ENCODE data around the gene PCSK9. TPM values are rescaled to one million over a fixed set of nuclear protein-coding genes. Genes with fewer than 3 reads are reported as not detected.

Gene PCSK9
- total and polyA plus RNA-seq, 2 of the 4 experiments (the other 2 are of a cell fraction) = under 0.01 to 0.17 TPM

GRCh38 chr1:55045430-55045829 is 6.1 kb downstream of the PCSK9 start:
- H4K91ac ChIP-seq (ENCODE audit: insufficient read depth, low read depth, low read length) = no peak overlapping the region
- H3K23ac ChIP-seq (ENCODE audit: low read depth, low read length) = no peak overlapping the region
- TF ChIP-seq RCOR1 (IDR thresholded peaks at IDR 0.05; ENCODE audit: insufficient replicate concordance, low read length) (no peak), RFX5 (IDR thresholded peaks at IDR 0.05; ENCODE audit: low read depth, low read length) (no peak)
- intact Hi-C loops (cut with micrococcal nuclease) (no loop called here), dilution Hi-C loops (cut with HindIII; ENCODE audit: low sequenced_read_pairs, unreplicated experiment) (no loop called here), in situ Hi-C loops (cut with MboI; ENCODE audit: low sequenced_read_pairs) (no loop called here)
- no peak overlapping the region for H3K4me3 ChIP-seq (ENCODE audit: insufficient read depth, low read depth, low read length)
- H2BK15ac ChIP-seq (ENCODE audit: low read depth, low read length) = no peak overlapping the region
- H3K27me3 ChIP-seq (ENCODE audit: control insufficient read depth, insufficient read depth, low read length) = peaks cover 67% of the 10 kb centered on the region
- ChIA-PET POLR2A (ENCODE audit: unreplicated experiment) (no interaction called here), CTCF (no interaction called here)
- no peaks in the 10 kb centered on the region for H3K36me3 ChIP-seq (ENCODE audit: control insufficient read depth, insufficient read depth, low read length)
- H4K20me1 ChIP-seq (ENCODE audit: insufficient read depth, low read length) = no peaks in the 10 kb centered on the region
- ATAC-seq (ENCODE audit: low read depth) (no peak), DNase-seq (no peak)
- no peaks in the 10 kb centered on the region for H3K4me1 ChIP-seq (ENCODE audit: control insufficient read depth, insufficient read depth, low read length)
- H2AFZ ChIP-seq (replicated peaks; ENCODE audit: low read length, poor library complexity) = no peak overlapping the region
- H4K8ac ChIP-seq (ENCODE audit: low read depth in 2 of 2, low read length in 2 of 2) = no peak overlapping the region
- BruUV-seq (replicated peaks) = no TSS peak
- H3K56ac ChIP-seq (ENCODE audit: extremely low read depth, insufficient read depth, low read length) = no peak overlapping the region
- H3K14ac ChIP-seq (replicated peaks; ENCODE audit: low read depth, low read length) = no peak overlapping the region
- no peak overlapping the region for H3K27ac ChIP-seq (ENCODE audit: insufficient read depth, low read length)
- no peaks in the 10 kb centered on the region for H3K9me3 ChIP-seq (ENCODE audit: control insufficient read depth, insufficient read depth, low read length)
- H2BK5ac ChIP-seq (ENCODE audit: low read depth, low read length, poor library complexity, severe bottlenecking) = no peak overlapping the region
- no peak overlapping the region for H2AK5ac ChIP-seq (ENCODE audit: low read depth, low read length)
- WGBS, 2 experiments (ENCODE audit: extremely low coverage in 2 of 2, insufficient read length in 1 of 2) = 84% methylated on average over 4 of the region's 10 CpGs; no CpG with 5 or more reads in 1 of the 2 experiments
- H3K4me2 ChIP-seq (ENCODE audit: low read depth, low read length) = no peak overlapping the region
- H3K9me1 ChIP-seq (ENCODE audit: insufficient read depth, low read length) = no peaks in the 10 kb centered on the region
- H3K9ac ChIP-seq (ENCODE audit: low read depth, low read length) = no peak overlapping the region
- H2BK20ac ChIP-seq (ENCODE audit: low read depth, low read length) = no peak overlapping the region
- no peak overlapping the region for H2AK9ac ChIP-seq (replicated peaks; ENCODE audit: low read depth, low read length, poor library complexity)
- H4K5ac ChIP-seq (ENCODE audit: low read depth, low read length) = no peak overlapping the region
- H3K79me1 ChIP-seq (ENCODE audit: low read depth in 1 of 2, low read length in 2 of 2) = no peaks in the 10 kb centered on the region
- no peak overlapping the region for H3K18ac ChIP-seq (ENCODE audit: low read depth, low read length)
- no peak overlapping the region for H2BK120ac ChIP-seq (ENCODE audit: low read depth, low read length)
- no peak overlapping the region for H3K4ac ChIP-seq (ENCODE audit: low read depth, low read length)

Data from IMR-90 (cell line).